C4-2B (cell line): ENCODE measurements around the gene AHNAK.

Experiments used
- H3K27ac ChIP-seq: fragments of 450-650 bp; 2 replicates; pipeline ENCODE4 v1.5.1; 2017
- ZFX ChIP-seq: fragments of 450-650 bp; IDR thresholded peaks from 2 replicates; pipeline ENCODE4 v1.6.1; 2017
- TF ChIP-seq, protein P1 (sequence below): fragments of 450-650 bp; conservative IDR thresholded peaks from 2 replicates; pipeline ENCODE4 v1.5.1; 2017; ENCODE audit warnings: mild to moderate bottlenecking

The AHNAK gene

DNA sequence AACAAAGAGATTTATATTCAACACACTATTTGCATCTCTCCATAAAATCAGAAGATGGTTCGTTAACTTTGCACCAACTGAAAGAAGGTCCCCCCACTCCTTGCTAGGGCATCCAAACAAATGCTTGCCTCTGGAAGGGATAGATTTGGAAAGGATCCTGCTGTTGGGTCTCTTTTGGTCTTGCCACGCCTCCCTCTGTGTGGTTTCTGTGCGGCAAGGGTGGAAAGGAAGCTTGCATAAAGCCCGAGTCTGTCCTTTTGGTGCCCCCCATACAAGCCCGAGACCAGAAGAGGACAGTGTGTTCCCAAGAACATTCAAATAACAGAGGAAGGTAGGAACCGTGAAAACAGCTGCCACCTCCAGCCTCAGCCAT is 112.7 kb downstream of the AHNAK start:
- no peak overlapping the region for H3K27ac ChIP-seq
- TF ChIP-seq, protein P1, sequence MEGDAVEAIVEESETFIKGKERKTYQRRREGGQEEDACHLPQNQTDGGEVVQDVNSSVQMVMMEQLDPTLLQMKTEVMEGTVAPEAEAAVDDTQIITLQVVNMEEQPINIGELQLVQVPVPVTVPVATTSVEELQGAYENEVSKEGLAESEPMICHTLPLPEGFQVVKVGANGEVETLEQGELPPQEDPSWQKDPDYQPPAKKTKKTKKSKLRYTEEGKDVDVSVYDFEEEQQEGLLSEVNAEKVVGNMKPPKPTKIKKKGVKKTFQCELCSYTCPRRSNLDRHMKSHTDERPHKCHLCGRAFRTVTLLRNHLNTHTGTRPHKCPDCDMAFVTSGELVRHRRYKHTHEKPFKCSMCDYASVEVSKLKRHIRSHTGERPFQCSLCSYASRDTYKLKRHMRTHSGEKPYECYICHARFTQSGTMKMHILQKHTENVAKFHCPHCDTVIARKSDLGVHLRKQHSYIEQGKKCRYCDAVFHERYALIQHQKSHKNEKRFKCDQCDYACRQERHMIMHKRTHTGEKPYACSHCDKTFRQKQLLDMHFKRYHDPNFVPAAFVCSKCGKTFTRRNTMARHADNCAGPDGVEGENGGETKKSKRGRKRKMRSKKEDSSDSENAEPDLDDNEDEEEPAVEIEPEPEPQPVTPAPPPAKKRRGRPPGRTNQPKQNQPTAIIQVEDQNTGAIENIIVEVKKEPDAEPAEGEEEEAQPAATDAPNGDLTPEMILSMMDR = no peak
- no peak for TF ChIP-seq ZFX

GRCh38 chr11:62433141-62433903 is 113.3 kb downstream of the AHNAK start:
- H3K27ac ChIP-seq = no peak overlapping the region
- TF ChIP-seq ZFX = no peak
- TF ChIP-seq, protein P1 = no peak

GRCh38 chr11:62432695-62433094 is 113.9 kb downstream of the AHNAK start:
- no peak for TF ChIP-seq ZFX
- TF ChIP-seq, protein P1 = no peak
- no peak overlapping the region for H3K27ac ChIP-seq

DNA sequence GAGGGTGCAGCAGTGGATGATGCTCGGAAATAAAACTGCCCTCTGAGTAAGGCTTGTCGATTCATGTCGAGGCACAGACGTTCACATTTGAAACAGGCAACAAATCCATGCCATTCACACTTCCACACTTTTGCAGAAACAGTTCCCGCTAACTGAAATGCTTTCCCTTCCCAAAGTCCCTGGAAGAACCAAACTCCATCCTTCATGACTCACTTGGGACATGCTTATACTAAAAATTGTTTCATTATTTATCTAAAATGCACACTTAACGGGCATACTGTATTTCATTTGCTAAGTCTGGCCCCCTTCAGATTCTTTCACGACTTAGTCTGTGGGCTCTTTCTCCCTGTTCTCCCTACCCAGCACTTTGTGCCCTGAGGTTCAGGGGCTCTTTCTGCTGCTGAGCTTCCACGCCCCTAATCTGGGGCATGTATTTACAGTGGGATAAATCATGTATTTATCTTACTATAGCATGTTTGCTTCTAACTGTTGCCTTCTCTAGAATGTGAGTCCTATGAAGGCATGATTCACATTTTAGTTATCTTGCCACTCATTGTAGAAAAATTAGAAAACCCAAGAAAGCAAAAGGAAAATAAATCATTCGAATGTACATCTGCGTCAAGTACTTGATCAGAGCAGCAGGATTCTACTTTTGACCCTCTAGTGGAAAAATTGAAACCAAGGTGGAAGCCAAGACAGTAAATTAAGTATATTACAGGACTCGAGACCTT is 115.3 kb downstream of the AHNAK start:
- H3K27ac ChIP-seq = no peak overlapping the region
- TF ChIP-seq, protein P1 = no peak
- no peak for TF ChIP-seq ZFX

GRCh38 chr11:62430425-62430824 is 116.2 kb downstream of the AHNAK start:
- no peak for TF ChIP-seq ZFX
- TF ChIP-seq, protein P1 = no peak
- no peak overlapping the region for H3K27ac ChIP-seq

- TF ChIP-seq, protein P1 = no peak
- no peak for TF ChIP-seq ZFX
- H3K27ac ChIP-seq = no peak overlapping the region
Observed at GRCh38 chr11:62428871-62429560, 117.6 kb downstream of the AHNAK start.
